Astrocyte of the cerebellum (primary cell): ENCODE results near the gene BTC.
"Not testable (repeated sequence)": the region's sequence is repeated elsewhere in the genome, so short reads cannot be mapped to it uniquely, and the experiment has no call there.

Experiments
- DNase-seq: peaks from one replicate; pipeline ENCODE4 v3.0.0-alpha.2; 2011; ENCODE audit warnings: low read depth
- H3K4me3 ChIP-seq: 2 replicates; pipeline ENCODE4 v1.5.1; 2011; ENCODE audit warnings: mild to moderate bottlenecking, low read depth, low read length, moderate library complexity
- CTCF ChIP-seq: IDR thresholded peaks from 2 replicates; pipeline ENCODE4 v1.5.1; 2012; ENCODE audit warnings: low read length, low read depth, moderate library complexity, mild to moderate bottlenecking; ENCODE audit errors: missing control alignments
- in situ Hi-C: cut with HindIII; loops from 2 replicates; pipeline ENCODE4 v1.10.0; 2017; ENCODE audit warnings: low sequenced_read_pairs

Gene BTC

GRCh38 chr4:74821541-74821940 lies 27.2 kb upstream of the BTC start:
- DNase-seq: no peak
- no peak overlapping the region for H3K4me3 ChIP-seq
- in situ Hi-C loops: no loop called here
- TF ChIP-seq CTCF: no peak

- in situ Hi-C loops: no loop called here
Observed at GRCh38 chr4:74814052-74814451, 19.7 kb upstream of the BTC start.

GRCh38 chr4:74812056-74812455 lies 17.7 kb upstream of the BTC start:
- in situ Hi-C loops, H3K4me3 ChIP-seq, DNase-seq: not testable (repeated sequence)

More at GRCh38 chr4:74814052-74814451, 19.7 kb upstream of the BTC start:
- no peak for DNase-seq
- H3K4me3 ChIP-seq: no peak overlapping the region
- TF ChIP-seq CTCF: no peak

GRCh38 chr4:74805601-74806000 lies 11.3 kb upstream of the BTC start:
- in situ Hi-C loops: no loop called here
- peak; percentile 9 for DNase-seq
- TF ChIP-seq CTCF: no peak
- H3K4me3 ChIP-seq: no peak overlapping the region

GRCh38 chr4:74800310-74800709 lies 6.0 kb upstream of the BTC start:
- no peak overlapping the region for H3K4me3 ChIP-seq
- TF ChIP-seq CTCF: no peak
- in situ Hi-C loops: no loop called here
- DNase-seq: no peak

GRCh38 chr4:74796631-74797030 lies 2.3 kb upstream of the BTC start:
- TF ChIP-seq CTCF: no peak
- no peak for DNase-seq
- in situ Hi-C loops: no loop called here
- no peak overlapping the region for H3K4me3 ChIP-seq

- H3K4me3 ChIP-seq: peak overlapping the region; percentile 64
- peak; percentile 37 for TF ChIP-seq CTCF
- DNase-seq: no peak
- in situ Hi-C loops: no loop called here
Observed at GRCh38 chr4:74793757-74794381, 454 bp downstream of the BTC start.
